Sigmoid colon (tissue), 4 donors: ENCODE results near the gene ARHGEF38.

Experiments
- CTCF ChIP-seq, 4 experiments: fragments of 450-650 bp in 3 of 4; fragments of 200-600 bp in 1 of 4; IDR thresholded peaks; one replicate each; pipeline ENCODE4 v1.5.1; 2016 to 2019; ENCODE audit warnings: antibody characterized with exemption in 4 of 4, mild to moderate bottlenecking in 3 of 4, moderate library complexity in 2 of 4
- EP300 ChIP-seq, 4 donors: sonication (generic); formaldehyde crosslinking; IDR thresholded peaks; one replicate each; pipeline ENCODE4 v1.6.1; 2017; ENCODE audit warnings: antibody characterized with exemption in 4 of 4
- POLR2A ChIP-seq, 2 donors: fragments of 450-650 bp; IDR thresholded peaks; one replicate each; pipeline ENCODE4 v1.6.1; 2016; ENCODE audit warnings: antibody characterized with exemption in 2 of 2, mild to moderate bottlenecking in 2 of 2, moderate library complexity in 2 of 2
- POLR2AphosphoS5 ChIP-seq, 4 donors: sonication (generic); formaldehyde crosslinking; IDR thresholded peaks; one replicate each; pipeline ENCODE4 v1.6.1; 2017; ENCODE audit warnings: antibody characterized with exemption in 4 of 4

DNA sequence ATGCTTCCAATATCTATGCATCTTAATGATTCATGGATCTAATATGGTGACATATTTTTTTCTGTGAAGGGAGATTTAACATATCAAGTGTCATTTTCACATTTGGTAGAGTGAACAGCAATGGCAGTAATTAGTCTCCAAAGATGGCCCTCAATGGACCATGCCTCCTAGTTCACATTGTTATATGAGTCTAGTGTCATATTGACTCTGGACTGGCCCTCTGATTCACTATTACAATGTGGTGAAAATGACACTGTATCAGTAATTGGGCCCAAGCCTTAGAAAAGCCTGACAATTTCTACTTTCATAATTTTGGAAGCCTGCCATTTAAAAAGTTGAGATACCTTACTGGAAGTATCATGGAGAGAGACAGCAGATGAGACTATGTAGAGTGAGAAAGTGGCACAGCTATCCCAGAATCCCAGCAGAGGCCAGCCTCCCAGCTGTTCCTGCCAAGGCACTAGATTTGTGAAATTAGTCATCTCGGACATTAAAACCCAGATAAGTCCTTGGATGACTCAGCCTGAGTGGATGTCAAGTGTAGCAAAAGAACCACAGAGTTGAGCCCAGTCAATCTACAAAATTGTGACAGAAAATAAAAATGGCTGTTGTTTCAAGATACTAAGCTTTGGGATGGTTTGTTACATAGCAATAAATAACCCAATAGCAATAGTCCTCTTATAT, 68.4 kb downstream of the ARHGEF38 start:
- TF ChIP-seq CTCF (IDR thresholded peaks at IDR 0.05) = no peak
- no peak for TF ChIP-seq POLR2AphosphoS5 (IDR thresholded peaks at IDR 0.05)
- TF ChIP-seq POLR2A (IDR thresholded peaks at IDR 0.05) = no peak
- no peak for TF ChIP-seq EP300 (IDR thresholded peaks at IDR 0.05)
